AG20443 (cell line): ENCODE measurements around the gene CACYBP.
A peak's percentile ranks its signal among the peaks of the same experiment; 100 is the strongest.
"Not testable (repeated sequence)": the region's sequence is repeated elsewhere in the genome, so short reads cannot be mapped to it uniquely, and the experiment has no call there.

Experiments used
- DNase-seq: peaks from one replicate; pipeline ENCODE4 v3.0.0; 2012; ENCODE audit warnings: low spot score, mixed read lengths

The CACYBP gene

DNA sequence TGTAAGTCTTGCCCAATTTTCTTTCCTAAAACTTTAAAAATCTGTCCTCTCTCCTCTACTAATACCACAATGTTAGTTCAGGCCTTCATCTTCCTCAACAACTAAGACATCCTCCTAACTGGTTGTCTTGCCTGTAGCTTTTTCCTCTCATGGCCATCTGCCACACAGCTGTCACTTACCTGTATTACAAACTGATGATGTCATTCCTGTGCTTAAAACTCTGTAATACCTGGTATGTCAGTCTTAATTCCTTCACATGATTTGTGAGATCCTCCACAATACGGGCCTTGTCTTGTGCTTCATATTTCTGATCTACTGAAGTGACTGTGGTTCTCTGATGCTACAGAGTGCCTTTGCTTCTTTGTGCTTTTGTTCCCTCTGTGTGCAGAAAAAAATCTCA, 13.7 kb downstream of the CACYBP start:
- no peak for DNase-seq

DNA sequence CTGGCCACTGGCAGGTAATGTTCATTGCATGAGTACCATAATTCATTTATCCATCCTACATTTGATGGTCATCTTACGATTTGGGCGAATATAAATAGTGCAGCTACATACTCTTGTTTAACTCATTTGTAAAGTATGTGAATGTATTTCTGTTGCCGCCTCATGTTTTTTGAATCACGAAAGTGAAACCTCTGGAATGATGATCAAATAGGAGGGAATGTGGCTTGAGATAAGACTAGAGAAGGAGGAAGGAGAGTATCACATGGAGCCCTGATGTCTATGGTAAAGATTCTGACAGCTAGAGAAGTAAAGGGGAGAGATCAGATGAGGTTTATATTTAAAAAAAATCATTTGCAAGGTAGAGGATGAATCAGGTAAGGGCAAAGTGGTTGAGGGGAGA, 15.5 kb downstream of the CACYBP start:
- DNase-seq, result peak; percentile 47

DNA sequence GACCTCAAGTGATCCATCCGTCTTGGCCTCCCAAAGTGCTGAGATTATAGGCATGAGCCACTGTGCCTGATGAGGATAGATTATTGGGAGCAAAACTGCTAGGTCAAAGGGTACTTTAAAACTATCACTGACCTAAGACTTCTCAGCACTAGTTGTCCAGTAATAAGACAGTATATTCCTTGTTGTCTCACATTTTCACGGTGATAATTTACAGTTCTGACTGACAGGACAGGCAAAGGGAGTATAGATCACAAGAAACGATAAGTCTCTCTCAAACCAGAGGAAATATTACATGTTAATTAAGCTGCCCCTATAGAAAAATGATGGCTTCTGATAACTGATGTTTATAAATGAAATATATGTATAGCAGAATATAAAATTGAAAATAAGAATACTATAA, 19.8 kb downstream of the CACYBP start:
- DNase-seq, result no peak

DNA sequence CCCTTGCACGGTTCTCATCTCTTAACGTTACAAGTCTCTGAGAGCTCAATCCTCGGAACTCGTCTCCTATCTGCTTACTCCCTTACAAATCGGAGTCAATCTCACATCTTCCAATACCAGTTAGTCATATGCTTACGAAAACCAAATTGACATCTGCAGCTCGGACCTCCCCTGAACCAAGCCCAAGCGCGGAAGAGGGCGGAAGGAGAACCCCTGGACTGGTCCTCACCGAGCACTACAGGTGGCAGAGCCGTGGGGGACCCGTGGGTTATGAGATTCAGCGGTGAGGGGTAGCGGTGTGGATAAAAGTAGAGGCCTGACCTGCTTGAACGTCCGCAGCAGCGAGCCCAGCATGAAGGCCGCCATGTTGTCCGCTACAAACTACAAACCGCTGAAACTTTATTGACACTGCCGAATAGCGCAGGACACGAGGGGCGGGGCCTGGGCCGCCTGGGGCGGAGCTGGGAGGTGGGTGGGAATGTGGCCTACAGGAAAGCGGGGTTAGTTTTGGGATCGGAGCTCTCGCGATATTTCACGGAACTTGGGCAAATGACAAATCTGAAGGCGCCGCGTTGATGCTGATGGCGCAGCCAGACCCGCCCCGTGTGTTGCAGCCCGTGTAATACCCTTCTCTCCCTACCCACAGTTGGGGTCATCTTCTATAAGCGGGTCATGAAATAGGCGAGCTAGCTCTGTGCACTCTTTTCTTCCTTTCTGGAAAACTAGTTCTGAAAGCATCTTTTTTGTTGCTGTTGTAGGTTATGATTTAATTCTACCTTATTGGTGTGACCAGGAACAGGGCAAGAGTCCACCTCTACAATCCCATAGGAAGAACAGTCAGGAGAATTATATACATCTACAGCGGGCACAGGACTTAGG, 23.5 kb downstream of the CACYBP start, which contains the start of gene MRPS14:
TSS of gene MRPS14 (minus strand) at position 383 of the 879 bp plus-strand sequence. CDS start at position 366, 17 bp downstream.
- DNase-seq, result peak; percentile 97

DNA sequence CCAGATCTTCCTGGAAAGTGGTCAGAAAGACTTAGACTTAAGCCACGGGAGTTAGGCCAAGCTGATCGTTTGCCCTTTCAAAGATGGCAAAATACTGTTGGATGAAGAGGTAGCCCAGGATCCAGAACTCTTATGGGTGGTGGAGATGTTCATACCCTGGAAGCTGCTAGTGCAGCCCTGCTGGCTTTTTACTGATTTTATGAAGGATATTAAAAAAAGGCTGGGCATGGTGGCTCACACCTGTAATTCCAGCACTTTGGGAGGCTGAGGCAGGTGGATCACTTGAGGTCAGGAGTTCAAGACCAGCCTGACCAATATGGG, 24.1 kb downstream of the CACYBP start:
- DNase-seq, result not testable (repeated sequence)

DNA sequence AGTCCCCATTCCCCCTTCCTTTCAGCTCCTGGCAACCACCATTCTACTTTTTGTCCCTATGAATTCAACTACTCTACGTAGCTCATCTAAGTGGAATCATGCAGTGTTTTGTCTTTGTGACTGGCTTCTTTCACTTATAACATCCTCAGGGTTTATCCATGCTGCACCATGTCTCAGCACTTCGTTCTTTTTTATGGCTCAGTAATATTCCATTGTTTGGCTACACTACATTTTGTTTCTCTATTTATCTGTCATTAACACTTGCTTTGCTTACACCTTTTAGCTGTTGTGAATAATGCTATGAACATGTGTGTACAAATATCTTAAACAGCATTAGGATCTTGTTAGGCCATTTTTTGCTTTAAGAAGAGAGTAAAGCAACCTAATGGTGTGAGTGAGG, 25.0 kb downstream of the CACYBP start:
- no peak for DNase-seq

DNA sequence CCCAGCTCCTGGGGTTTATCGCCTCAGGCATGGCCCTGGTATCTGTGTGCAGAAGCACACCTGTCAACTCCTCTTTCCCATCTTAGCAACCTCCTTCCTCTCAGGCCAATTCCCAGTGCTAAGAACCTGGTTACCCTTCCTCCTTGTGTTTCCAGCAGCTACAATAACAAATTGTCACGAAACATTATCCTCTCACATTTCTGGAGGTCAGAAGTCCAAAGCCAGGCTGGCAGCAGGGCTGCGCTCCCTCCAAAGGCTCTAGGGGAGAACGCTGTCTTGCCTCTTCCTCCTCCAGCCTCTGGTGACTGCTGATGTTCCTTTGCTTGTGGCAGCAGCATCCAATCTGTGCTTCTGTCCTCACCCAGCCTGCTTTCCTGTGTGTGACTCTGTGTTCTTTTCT, 34.2 kb downstream of the CACYBP start:
- no peak for DNase-seq

DNA sequence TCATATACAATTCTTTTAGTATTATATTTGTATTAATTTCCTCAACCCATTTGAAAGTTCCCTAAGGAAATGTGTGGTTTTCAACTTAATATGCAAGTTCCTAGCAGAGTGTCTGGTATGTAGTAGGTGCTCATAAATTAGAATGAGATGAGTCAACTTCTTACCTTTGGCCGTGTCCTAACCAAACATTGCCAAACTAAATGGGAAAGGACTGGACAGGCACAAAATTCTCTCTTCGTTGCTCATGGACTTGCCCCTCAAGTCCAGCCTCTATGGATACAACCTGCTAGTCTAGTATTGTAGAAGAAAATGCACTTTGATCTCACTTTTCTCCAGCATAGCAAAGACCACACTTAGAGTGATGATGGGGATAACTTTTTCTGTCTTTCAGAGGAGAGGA, 35.0 kb downstream of the CACYBP start:
- no peak for DNase-seq

DNA sequence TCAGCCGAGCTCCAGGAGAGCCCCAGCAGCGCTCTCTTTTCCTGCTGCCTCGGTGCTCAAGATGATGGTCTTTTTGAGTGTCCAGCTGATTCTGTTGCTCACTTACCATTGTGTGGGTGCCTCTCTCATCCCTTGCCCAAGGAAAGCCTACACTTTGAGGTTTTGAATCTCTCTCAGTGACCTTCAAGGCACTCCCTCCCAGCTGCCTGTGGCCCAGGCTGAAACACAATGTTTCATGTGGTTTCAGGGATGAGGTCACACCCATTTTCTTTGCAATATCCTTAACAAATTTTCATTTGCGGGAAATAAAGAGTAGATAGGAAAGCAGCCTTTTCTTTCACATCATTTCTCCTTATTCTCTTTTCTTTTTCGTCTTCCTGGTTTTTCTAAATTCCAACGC, 36.1 kb downstream of the CACYBP start:
- DNase-seq, result no peak

DNA sequence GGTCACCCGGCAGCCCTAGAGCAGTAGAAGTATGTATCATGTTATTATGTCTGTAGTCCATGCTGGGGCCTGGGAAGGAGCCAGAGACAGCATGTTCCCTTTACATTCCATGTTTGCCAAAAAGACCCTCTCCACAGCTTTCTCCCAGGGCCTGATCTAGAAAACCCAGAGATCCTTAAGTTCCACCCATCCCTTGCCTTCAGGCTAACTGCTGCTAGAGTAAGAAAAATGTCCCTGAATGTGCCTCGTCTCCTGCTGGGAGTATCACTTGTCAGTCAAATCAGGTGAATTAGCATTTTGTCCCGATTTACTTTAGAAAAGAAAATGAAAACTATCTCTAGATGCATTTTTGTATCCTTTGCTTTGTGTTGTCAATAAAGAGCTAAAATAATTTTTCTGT, 36.7 kb downstream of the CACYBP start:
- no peak for DNase-seq

DNA sequence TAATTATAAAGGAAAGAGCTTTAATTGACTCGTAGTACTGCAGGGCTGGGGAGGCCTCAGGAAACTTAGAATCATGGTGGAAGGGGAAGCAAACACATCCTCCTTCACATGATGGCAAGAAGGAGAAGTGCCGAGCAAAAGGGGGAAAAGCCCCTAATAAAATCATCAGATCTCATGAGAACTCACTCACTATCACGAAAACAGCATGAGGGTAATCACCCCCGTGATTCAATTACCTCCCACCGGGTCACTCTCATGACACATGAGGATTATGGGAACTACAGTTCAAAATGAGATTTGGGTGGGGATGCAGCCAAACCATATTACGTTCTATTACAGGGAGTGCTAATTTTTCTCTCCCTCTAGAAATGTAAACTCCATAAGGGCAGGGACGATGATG, 37.7 kb downstream of the CACYBP start:
- no peak for DNase-seq

DNA sequence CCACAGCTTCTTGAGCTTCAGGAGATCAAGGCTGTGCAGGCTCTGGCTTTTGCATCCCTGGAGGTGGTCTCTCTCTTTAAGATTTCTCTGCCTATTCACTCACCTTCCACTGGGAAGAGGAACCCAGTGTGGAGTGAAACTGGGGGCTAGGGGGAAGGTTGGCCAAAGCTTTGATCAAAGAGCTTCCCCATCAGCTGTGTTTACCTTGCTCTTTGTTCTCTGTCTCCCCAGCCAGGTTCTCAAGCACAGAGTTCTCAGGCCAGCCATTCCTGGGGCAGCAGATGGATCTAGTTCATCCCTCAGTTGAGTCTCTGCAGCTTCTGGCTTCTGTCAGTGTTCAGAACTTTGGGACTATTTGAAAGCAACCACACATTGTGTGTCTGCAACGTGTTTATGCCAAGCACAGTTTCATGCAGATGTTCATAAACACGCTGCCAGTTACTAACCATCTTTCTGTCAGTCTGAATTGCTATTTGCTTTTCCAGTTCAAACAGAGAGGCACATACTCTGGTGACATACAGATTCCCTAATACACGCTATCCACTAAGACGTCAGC, 40.7 kb downstream of the CACYBP start:
- DNase-seq, result no peak

DNA sequence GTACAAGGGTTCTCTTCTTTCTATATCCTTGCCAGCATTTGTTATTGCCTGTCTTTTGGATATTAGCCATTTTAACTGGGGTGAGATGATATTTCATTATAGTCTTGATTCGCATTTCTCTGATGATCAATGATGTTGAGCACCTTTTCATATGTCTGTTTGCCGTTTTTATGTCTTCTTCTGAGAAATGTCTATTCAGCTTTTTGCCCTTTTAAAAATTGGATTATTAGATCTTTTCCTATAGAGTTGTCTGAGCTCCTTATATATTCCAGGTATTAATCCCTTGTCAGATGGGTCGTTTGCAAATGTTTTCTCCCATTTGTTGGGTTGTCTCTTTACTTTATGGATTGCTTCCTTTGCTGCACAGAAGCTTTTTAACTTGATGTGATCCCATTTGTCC, 42.9 kb downstream of the CACYBP start:
- no peak for DNase-seq

DNA sequence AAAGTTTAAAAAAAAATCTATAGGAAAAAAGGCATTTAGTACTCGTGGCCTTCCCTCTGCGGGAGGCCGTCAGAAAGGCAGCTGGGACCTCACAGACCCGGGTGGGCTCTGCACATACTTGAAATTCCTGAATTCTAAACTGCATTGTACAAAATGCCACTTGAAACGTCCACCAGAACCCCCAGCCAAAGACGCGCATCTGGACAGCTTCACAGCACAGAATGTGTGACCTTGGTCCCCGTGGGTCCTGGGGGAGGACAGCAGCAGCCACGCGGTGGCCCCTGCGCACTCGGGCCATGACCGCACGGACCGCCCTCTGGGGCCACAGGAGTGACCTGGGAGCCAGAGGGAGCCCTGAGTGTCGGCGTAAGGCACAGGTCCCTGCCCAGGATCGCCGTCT, 44.1 kb downstream of the CACYBP start:
- no peak for DNase-seq

DNA sequence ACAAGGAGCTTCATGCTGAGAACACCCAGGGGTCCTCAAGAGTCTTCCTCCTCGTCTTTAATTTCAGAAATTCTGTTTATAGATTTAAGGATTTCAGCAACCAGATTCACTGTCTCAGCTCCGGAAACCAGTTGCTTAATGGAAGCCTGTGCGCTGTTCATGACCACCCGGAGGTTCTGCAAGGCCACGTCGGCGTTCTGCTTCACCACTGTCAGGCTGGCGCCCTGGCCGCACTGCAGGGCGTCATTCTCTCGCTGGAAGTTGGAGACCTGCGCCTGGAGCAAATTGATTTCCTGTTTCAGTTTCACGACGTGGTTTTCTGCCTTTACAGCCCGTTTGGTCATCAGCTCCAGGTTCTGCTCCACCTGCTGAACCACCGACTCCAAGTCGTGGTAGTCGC, 44.8 kb downstream of the CACYBP start:
- DNase-seq, result not testable (repeated sequence)

DNA sequence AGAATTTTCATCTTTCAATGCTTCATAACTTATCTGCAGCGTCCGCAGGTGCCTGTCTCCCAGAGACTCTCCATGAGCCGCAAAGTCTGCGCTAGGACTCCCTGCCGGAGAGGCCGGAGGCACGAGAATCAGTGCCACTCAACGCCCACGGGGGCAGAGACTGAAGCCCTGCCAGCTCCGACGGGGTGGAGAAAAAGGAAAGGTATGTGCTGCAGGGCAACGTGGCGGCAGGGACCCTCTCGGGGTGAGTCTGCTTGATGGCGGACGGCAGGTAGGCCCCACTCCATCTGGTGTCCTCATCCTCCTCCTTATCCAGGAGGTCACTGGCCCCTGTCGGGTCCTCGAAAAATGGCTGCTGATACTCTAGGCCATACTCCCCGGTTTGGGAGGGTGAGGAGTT, 45.4 kb downstream of the CACYBP start:
- DNase-seq, result no peak

DNA sequence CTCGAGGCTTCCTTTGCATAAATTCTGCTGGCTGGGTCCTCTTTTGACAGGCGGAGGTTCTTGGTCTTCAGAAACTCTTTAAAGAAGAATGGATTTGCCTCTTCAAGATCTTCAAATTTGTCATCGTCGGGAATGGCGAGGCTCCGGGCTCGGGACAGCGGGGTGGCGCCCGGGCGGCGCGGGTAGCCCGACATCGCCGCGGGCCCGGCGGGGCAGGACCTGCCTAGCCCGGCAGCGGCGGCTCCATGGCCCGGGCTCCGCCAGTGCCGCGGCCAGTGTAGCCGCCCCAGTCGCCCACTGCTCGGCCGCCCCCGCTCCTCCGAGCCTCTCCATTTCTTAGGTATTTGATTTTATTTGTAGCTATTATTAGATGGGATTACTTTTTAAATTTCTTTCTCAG, 45.8 kb downstream of the CACYBP start:
- DNase-seq, result no peak

DNA sequence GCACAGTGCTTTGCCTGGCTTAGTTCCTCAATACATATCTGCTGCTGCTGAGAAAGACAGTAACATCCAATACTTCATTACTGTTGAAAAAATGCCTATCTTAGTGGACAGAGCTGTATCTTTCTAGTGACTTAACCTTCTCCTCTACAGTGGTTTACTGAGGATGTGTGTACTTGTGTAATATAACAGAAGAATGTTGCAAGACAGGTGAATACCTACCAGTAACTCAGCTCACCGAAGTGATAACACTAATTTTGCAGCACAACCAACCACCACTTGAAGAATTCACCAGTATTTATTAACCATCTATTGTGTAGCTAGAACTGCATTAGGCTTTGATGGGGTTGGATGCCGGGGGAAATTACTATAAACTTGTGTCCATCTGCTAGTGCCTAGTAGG, 51.2 kb downstream of the CACYBP start:
- no peak for DNase-seq

DNA sequence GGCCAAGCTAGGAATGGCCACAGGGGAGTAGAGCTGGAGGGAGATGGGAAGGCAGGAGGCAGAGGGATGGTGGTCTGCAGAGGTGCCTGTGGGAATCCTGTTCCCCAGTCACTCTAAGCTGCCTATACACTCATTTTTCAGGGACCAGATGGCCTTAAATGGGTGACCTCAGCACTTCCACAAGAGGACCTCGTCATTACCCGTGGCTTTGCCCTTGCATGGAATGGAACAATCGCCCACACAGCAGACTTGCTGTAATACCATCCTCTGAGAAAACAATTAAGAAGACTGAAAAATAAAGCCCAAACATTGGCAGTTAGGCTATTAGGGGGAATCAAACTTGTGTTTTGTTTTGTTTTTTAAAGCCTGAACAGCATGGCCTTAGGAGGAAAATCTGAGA, 55.0 kb downstream of the CACYBP start:
- DNase-seq, result no peak
